Cardiac fibroblast (primary cell): ENCODE data around the gene GFPT2.
"Not testable (repeated sequence)": the region's sequence is repeated elsewhere in the genome, so short reads cannot be mapped to it uniquely, and the experiment has no call there.

Source experiments
- DNase-seq, 2 donors: peaks; one replicate each; pipeline versions ENCODE4 v3.0.0 to v3.0.0-alpha.2; 2010; ENCODE audit warnings: low read depth in 2 of 2
- H3K4me3 ChIP-seq, 2 donors: replicated peaks in 1 of 2; 1 replicate in 1 of 2; 2 replicates in 1 of 2; pipeline ENCODE4 v1.5.1; 2011; ENCODE audit warnings: low read depth in 2 of 2, low read length in 2 of 2, mild to moderate bottlenecking in 2 of 2, moderate library complexity in 1 of 2
- TF ChIP-seq, protein P1 (sequence below): IDR thresholded peaks from one replicate; pipeline ENCODE4 v1.5.1; 2011; ENCODE audit warnings: low read depth, mild to moderate bottlenecking, low read length, inconsistent platforms

Gene GFPT2

GRCh38 chr5:180303226-180304015, 49.7 kb downstream of the GFPT2 start:
- TF ChIP-seq, protein P1, sequence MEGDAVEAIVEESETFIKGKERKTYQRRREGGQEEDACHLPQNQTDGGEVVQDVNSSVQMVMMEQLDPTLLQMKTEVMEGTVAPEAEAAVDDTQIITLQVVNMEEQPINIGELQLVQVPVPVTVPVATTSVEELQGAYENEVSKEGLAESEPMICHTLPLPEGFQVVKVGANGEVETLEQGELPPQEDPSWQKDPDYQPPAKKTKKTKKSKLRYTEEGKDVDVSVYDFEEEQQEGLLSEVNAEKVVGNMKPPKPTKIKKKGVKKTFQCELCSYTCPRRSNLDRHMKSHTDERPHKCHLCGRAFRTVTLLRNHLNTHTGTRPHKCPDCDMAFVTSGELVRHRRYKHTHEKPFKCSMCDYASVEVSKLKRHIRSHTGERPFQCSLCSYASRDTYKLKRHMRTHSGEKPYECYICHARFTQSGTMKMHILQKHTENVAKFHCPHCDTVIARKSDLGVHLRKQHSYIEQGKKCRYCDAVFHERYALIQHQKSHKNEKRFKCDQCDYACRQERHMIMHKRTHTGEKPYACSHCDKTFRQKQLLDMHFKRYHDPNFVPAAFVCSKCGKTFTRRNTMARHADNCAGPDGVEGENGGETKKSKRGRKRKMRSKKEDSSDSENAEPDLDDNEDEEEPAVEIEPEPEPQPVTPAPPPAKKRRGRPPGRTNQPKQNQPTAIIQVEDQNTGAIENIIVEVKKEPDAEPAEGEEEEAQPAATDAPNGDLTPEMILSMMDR = no peak
- H3K4me3 ChIP-seq = no peak overlapping the region
- DNase-seq = no peak

DNA sequence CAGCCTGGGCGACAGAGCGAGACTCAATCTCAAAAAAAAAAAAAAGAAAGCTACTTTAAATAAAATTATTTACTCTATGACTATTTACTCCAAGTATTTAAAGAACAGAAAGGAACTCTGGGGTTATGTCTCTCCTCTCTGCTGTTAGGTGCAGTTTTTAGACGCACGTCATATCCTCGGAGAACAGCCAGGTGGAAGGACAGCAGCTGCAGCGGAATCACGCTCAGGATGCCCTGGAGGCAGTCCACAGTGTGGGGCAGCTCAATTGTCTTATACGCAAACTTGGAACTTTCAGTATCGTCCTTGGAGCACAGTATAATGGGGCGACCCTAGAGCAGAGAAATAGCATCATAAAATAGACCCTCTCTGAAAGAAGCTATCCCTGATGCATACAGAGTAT, 50.9 kb downstream of the GFPT2 start:
- DNase-seq = no peak
- TF ChIP-seq, protein P1 = no peak
- H3K4me3 ChIP-seq = no peak overlapping the region

- TF ChIP-seq, protein P1 = no peak
- no peak for DNase-seq
- no peak overlapping the region for H3K4me3 ChIP-seq
Measured at GRCh38 chr5:180301253-180301652, 51.9 kb downstream of the GFPT2 start.

GRCh38 chr5:180299526-180299925, 53.6 kb downstream of the GFPT2 start:
- DNase-seq = no peak
- TF ChIP-seq, protein P1 = no peak
- no peak overlapping the region for H3K4me3 ChIP-seq

- not testable (repeated sequence) for DNase-seq, H3K4me3 ChIP-seq
Measured at GRCh38 chr5:180299014-180299413, 54.1 kb downstream of the GFPT2 start.

- peak; percentile 17 to 38 for DNase-seq
- TF ChIP-seq, protein P1 = no peak
- no peak overlapping the region for H3K4me3 ChIP-seq
Measured at GRCh38 chr5:180297587-180298282, 55.4 kb downstream of the GFPT2 start.

- no peak overlapping the region for H3K4me3 ChIP-seq
- DNase-seq = peak; percentile 26 to 49
- TF ChIP-seq, protein P1 = peak; percentile 15
Measured at GRCh38 chr5:180296771-180297170, 56.4 kb downstream of the GFPT2 start.
